Gastroesophageal sphincter (tissue), 3 donors: ENCODE results near the gene AGAP3.

ENCODE experiments used
- CTCF ChIP-seq, 4 experiments: fragments of 200-600 bp in 2 of 4; fragments of 450-650 bp in 2 of 4; sonication (generic) in 1 of 4; IDR thresholded peaks; one replicate each; pipeline ENCODE4 v1.5.1; 2017 to 2019; ENCODE audit warnings: antibody characterized with exemption in 4 of 4, mild to moderate bottlenecking in 2 of 4, moderate library complexity in 2 of 4
- EP300 ChIP-seq: sonication (generic); formaldehyde crosslinking; IDR thresholded peaks from one replicate; pipeline ENCODE4 v1.6.1; 2017; ENCODE audit warnings: antibody characterized with exemption, mild to moderate bottlenecking

GRCh38 chr7:151069841-151070573 lies 16.3 kb upstream of the AGAP3 start:
- TF ChIP-seq EP300 (no peak), CTCF (IDR thresholded peaks at IDR 0.05) (no peak)
